NCI-H1694 treated with DMSO at 0.1 percent for 48 hours (cell line): ENCODE measurements around the gene RAD52.
"Not testable (repeated sequence)": the region's sequence is repeated elsewhere in the genome, so short reads cannot be mapped to it uniquely, and the experiment has no call there.

Experiments used
- DNase-seq: peaks from one replicate; lab custom pipeline; 2025; lab: John Stamatoyannopoulos, UW

The RAD52 gene

DNA sequence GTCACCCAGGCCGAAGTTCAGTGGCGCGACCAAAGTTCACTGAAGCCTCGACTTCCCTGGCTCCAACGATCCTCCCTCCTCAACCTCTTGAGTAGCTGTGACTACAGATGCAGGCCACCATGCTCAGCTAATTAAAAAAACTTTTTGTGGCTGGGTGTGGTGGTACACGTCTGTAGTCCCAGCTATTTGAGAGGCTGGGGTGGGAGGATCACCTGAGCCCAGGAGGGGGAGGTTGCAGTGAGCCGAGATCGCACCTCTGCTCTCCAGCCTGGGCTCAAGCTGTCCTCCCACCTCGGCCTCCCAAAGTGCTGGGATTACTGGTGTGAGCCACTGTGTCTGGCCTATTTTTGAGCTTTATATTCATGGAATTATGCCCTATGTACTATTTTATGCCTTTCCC, 18.1 kb upstream of the RAD52 start:
- DNase-seq, result no peak

DNA sequence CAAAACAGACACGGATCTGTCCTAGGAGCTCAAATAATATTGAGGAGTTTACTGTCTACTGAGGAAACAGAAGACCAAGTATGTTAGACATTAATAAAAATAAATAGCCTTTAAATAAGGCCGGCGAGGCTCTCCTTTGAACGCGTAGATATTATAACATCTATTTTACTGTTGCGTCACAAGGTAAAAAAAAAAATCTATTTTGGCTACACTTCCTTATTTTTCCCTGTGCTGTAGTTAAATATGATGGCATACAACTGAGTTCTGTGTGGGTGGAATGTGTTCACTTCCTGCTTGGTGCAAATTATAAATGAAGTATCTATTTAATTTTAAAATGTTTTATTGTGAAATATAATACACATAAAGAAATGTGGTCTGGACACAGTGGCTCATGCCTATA, 17.2 kb upstream of the RAD52 start:
- DNase-seq, result no peak

DNA sequence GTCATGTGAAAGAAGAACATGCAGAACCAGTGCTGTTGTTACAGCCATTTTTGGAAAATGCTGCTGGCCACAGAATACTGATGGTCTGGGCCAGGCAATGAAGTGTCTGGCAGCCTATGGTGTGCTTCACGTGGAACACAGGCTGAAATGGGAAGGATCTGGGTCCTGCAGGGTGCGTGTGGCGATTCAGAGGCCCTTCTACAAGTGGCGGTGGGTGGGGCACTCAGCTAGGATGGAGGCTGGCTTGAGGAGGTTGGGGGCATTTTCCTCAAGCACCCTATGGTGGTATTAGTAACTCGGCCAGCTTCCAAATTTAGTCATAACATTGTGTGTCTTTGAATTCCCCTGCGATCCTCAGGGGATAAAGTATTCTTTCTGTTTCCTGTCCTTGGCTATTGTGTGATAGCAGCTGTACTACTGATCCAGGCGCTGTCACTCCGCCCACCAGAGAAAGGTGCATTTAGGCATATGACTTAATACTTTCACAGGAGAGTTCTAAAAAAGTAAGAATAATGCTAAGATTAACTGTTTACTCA, 9.2 kb upstream of the RAD52 start:
- DNase-seq, result no peak

DNA sequence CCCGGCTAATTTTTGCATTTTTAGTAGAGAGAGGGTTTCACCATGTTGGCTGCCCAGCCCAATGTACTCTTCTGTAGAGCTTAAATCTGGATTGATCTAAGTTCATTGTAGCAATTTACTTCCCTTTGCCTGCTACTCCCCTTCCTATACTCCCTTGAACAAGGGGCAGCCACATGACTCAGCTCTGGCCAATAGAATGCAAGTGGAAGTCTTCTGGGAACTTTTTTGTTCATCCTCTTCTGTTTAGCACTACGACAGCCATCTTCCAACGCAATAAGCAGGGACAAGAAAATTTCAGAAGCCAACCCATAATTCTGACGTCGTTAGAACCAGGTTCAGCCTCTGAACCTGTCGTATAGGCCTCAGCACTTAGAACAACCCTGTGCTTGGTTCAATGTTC, 6.4 kb upstream of the RAD52 start:
- DNase-seq, result no peak

DNA sequence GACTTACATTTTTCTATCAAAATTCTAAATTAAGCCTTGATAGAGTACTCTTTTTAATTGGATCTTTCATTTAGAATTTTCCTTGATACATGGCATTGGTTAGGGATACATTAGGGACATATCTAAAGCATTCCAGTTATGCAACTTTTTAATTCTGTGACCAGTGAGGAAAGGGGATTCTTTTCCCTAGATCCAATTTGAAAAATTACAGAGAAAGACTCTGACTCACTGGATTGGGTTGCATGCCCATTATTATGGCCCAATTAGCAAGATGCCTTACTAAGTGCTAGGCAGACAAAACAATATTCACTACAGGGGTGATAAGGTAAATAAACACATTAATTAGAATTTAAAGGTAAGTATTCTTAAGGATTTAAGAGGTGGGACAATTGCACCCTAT, 5.2 kb upstream of the RAD52 start:
- no peak for DNase-seq

DNA sequence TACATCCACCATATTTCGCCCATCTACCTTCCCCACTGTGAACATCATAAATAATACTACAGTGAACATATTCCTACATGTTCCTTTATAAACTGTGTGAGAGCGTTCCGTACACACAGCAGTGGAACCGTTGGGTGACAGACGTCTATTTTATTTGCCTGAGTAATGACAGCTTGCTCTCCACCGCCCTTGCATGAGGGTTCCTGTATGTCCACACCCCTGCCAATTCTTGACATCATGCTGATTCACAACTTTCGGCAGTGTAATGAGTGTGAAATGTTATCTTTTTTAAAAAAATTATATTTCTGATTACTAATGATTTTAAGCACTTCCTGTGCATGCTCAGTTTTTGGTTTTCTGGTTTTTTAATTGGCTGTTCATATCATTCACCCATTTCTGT, 4.3 kb upstream of the RAD52 start:
- peak; percentile 30 for DNase-seq

DNA sequence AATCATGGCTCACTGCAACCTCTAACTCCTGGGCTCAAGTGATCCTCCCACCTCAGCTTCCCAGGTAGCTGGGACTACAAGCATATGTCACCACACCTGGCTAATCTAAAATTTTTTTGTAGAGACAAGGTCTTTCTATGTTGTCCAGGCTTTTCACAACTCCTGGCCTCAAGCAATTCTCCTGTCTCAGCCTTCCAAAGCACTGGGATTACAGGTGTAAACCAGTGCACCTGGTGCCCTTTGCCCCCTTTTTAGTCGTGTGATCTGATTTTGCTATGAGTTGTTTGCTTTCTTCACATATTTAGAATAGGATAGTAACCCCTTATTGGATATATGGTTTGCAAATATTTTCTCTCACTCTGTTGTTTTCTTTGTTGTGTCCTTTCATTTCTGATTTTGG, 1.7 kb upstream of the RAD52 start:
- no peak for DNase-seq

DNA sequence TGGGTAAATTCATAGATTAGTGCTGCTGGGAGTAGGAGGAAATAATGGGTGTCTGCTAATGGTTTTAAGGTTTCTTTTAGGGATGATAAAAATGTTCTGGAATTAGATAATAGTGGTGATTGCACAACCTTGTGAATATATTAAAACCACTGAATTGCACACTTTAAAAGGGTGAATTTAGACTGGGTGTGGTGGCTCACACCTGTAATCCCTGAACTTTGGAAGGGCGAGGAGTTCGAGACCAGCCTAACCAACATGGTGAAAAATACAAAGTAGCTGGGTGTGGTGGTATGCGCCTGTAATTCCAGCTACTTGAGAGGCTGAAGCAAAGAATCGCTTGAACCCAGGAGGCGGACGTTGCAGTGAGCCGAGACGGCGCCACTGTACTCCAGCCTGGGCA, 1.3 kb downstream of the RAD52 start:
- no peak for DNase-seq

DNA sequence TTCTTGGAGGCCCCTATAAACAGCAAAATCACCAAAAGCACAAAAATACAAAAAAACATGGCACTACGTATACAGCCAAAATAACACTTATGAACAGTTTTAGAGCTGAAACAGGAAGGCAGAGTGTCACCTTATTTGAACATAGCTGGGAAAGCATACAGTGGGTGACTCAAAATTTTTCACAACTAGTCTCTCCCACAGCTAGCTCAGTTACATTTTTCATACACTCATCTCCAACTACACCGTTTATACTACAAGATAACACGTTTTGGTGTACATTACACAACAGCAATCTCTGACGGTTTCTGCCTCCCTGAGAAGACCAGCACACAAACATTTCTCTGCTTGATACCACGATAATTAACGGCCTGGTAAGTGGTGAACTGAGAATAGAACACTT, 2.9 kb downstream of the RAD52 start:
- DNase-seq, result no peak

DNA sequence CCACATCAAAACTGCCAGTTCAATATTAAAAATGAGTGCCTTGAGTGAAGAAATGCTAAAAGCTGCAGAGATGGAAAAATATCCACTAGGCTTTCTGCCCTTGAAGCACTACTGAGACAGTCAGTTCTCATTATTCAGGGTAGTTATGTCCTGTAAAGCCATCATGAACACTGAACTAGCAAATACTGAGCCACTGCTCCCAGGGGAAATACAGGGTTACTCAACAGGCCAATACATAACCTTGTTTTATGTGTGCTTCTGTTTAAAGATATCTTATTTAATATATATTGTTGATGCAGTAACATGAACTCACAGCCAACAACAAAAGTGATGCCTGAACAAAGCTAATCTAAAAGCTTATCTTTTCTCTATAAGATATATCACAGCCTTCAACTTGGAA, 3.3 kb downstream of the RAD52 start:
- no peak for DNase-seq

DNA sequence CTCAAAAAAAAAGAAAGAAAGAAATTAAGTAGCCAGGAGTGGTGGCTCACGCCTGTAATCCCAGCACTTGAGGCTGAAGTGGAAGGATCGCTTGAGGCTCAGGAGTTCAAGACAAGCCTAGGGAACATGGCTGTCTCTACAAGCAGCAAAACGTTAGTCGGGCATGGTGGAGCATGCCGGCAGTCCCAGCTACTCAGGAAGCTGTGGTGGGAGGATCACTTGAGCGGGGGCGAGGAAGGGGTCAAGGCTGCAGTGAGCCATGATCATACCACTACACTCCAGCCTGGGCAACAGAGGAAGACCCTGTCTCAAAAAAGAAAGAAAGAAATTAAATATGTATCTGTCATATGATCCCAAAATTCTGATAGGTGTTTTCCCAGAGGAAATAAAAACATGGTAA, 5.3 kb downstream of the RAD52 start:
- DNase-seq, result no peak

DNA sequence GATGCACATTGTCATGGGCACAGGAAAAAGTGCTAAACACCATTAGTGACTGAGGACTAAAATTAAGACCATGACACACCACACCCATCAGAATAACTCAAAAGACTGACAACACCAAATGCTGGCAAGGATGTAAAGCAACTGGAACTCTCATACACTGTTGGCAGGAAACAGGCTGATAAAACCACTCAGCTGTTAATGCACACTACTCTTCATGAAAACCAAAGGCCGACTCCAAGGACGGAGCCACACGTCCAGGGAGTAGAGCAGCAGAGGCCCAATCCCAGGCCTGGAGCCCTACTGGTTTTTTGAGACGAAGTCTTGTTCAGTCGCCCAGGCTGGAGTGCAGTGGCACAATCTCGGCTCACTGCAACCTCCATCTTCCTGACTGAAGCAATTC, 6.4 kb downstream of the RAD52 start:
- DNase-seq, result no peak

DNA sequence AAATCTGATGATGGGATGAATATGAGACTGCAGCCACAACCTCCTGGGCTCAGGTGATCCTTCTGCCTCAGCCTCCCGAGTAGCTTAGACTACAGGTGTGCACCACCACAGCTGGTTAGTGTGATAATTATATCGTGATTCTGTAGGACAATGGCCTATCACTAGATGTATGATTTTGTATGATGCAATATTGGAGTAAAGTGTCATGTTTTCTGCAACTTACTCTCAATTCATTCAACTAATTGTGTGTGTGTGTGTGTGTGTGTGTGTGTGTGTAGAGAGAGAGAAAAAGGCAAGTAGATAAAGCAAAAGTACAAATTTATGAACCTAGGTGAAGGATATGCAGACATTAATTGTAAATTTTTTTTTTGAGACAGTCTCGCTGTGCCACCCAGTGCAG, 10.7 kb downstream of the RAD52 start:
- DNase-seq, result no peak

DNA sequence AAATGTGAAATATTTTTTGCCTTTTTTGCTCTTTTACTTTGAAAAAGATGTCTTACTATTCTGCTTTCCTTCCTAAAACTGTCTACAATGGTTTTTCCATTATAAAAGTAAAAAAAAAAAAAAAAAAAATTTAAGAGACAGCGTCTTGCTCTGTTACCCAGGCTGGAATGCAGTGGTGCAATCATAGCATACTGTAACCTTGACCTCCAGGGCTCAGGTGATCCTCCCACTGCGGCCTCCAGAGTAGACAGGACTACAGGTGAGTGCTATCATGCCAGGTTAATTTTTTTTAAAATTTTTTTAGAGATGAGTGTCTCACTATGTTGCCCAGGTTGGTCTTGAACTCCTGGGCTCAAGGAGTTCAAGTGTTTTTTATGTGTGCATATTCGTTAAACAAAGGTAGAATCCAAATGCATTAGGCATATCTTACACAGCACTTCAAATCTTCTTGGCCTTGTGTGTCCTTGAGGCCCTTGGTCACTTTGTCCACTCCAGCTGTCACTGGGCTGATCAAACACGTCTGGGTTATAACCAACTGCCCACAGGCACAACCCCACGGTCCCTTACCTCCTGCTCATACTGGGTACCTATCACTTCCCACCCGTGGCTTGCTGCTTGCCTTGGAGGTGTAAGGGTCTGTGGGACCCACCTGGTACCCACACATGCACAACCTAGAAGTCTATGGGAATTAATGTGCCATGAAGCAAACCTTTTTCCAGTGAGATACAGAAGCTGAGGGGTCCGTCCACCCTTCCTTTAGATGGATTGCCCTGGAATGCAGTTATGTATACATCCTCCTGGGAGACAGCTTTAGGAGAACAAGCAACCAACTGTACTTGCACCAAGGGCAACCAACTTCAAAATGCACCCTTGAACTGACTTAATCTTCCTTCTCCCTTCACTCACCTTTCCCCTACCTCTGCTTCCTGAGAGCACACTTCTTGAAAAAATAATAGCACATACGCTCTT, 12.8 kb downstream of the RAD52 start:
- DNase-seq, result no peak

DNA sequence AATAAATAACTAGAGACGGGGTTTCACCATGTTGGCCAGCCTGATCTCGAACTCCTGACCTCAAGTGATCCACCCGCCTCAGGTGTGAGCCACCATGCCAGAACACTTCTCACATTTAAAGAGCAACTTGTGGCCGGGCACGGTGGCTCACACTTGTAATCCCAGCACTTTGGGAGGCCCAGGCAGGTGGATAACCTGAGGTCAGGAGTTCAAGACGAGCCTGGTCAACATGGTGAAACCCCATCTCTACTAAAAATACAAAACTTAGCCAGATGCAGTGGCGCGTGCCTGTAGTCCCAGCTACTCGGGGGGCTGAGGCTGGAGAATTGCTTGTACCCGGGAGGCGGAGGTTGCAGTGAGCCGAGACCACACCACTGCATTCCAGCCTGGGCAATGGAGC, 13.6 kb downstream of the RAD52 start:
- DNase-seq, result not testable (repeated sequence)

DNA sequence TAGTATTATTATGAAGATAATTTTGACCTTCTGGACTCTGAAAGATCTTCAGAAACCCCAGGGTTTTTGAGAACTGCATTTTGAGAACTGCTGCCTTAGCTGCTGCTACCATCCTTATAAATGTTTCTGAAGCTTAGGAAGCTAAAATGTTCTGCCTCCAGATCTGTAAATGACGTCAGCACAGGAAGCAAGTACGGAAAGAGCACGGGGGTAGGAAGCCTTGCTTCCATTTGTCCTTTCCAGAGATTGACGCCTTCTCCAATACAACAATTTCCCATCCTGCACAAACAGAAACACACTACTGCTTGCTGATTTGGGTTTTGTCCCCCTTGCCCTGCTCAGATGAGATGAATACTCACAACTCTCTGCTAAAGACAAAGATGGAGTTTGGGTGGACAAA, 17.9 kb downstream of the RAD52 start:
- no peak for DNase-seq

DNA sequence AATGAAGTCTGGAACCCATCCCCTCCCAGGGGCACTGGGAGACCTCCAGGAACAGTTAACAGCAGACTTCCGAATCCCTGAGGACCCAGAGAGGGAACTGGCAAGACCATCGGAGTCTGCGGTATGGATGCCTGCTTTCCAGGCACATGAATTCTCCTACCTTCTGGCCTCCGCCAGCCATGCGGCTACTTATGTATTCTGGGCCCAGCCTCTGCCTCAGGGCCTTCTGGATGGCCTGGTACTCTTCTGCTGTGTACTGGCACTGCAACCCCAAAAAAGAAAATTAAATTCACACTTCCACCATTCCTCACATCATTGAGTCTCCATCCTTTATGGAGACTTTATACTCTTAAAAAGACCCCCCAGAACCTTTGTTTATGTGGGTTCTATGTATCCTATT, 18.4 kb downstream of the RAD52 start:
- no peak for DNase-seq

DNA sequence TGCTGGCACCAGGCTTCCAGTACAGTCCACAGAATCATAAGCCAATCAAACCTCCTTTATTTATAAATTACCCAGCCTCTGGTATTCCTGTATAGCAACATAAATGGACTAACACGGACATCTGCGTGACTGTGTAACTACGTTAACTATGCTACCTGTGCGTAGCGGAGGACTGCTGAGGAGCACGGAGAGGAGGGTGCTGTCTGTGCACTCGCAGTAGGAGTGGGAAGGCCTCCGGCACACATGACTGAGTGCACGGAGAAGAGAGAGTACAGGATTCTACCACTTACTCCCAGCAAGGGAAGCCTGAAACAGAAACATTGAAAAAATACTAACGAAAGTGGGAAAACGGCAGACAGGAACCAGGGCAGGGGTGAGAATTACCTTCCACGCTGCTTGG, 22.9 kb downstream of the RAD52 start:
- DNase-seq, result no peak

DNA sequence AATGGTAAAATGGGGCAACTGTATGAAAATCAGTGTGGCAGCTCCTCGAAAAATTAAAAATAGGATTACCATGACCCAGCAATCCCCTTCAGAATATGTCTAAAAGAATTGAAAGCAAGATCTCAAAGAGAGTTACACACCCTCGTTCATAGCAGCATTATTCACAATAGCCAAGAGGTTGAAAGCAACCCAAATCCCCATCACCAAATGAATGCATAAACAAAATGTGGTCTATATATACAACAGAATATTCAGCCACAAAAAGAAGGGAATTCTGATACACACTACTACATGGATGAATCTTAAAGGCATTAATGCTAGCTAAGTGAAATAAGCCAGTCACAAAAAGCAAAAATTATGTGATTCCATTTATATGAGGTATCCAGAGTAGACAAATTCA, 27.2 kb downstream of the RAD52 start:
- no peak for DNase-seq

DNA sequence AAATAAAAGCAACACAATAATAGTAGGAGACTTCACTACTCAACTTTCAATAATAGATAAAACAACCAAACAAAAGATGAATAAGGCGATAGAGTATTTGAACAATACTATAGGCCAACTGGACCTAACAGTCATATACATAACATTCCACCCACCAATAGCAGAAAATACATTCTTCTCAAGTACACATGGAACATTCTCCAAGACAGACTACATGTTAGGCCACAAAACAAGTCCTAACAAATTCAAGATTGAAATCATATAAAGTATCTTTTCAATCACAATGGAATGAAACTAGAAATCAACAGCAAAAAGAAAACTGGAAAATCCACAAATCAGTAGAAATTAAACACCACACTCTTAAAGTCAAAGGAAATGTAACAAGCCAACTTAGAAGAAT, 28.8 kb downstream of the RAD52 start:
- DNase-seq, result no peak

DNA sequence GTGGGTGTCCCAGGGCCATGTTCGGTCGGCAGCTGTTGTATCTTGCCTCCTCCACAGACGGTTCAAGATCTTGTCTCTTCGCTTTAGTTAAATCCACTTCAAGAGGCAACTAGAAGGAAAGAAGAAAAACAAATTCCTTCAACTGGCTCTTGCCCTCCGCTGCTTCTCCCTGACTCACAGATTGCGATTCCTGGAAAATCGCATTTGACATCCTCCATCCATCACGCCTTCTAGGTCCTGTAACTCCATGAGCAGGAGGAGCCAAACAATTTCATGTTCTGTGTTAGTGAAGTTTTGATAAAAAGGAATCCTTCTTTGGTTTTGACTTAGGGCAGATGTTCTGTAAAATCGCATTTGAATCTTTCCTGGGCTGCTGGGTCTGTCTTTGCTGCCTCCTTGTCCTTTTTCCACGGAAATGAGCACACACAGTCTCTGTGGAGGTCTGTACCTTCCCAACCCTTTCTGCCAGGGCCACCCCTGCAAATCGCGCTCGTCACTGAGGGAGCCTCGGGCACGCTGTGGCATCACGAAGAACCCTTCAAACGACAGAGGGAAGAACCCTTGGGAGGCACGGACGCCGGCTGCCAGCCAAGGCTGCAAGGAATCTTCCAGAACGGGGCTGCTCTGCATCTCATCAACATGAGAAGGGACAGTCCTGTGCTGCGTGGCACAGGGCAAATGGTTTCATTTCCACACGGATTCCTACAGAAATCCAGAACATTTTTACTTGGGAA, 32.6 kb downstream of the RAD52 start:
- no peak for DNase-seq

DNA sequence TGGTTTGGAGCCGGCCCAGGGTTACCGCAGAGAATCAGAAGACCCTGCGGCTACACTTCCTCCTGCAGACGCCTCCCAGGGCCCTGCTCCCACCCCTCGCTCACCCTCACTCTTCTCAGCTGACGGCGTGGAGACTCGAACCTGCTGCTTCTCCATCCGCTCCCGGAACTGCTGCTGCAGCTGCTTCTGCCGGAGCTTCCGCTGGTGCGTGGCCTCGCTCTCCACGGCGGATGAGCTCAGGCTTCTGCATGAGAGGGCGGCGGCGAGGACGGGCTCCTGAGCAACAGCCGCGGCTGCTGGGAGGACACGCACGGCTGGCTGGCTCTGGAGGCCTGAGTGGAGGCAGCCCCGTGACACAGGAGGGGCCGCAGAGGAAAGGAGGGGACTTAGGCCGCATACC, 33.3 kb downstream of the RAD52 start:
- DNase-seq, result no peak

DNA sequence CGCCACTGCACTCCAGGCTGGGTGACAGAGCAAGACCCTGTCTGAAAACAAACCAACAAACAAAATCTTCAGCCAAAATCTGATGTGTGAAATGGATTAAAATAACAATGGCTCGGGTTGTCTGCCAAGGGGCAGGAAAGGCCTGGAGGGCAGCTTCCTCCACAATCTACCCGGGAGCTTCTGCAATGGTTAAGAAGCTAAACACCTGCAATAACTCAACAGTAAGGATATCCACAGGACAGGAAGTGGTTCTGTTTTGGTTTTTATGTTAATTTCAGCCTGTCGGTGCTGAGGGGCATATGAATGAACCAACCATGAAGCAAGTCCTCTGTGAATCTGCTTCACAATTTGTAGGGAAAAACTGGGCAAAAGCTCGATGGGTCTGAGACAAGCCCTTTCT, 34.4 kb downstream of the RAD52 start:
- DNase-seq, result no peak
